CD4-positive, alpha-beta T cell treated with Interferon gamma for 1 hour (primary cell): ENCODE data around the gene TMEM150C.

ENCODE experiments used
- DNase-seq: peaks from one replicate; pipeline ENCODE4 v3.0.0-alpha.2; 2020

TMEM150C gene

GRCh38 chr4:82561786-82562563 is at the start of gene TMEM150C:
Gene TMEM150C (minus strand): TSS chr4:82561988. CDS start chr4:82504657, 57,331 bp downstream.
- no peak for DNase-seq

- DNase-seq = no peak
These were observed 49.7 kb upstream of the TMEM150C start for GRCh38 chr4:82611527-82611926.

GRCh38 chr4:82610041-82610440 is 48.3 kb upstream of the TMEM150C start:
- DNase-seq = no peak

GRCh38 chr4:82606622-82607021 is 44.8 kb upstream of the TMEM150C start:
- DNase-seq = no peak

GRCh38 chr4:82604522-82604921 is 42.7 kb upstream of the TMEM150C start:
- DNase-seq = no peak

- DNase-seq = no peak
These were observed 39.6 kb upstream of the TMEM150C start for GRCh38 chr4:82601242-82602015.

GRCh38 chr4:82599336-82599735 is 37.5 kb upstream of the TMEM150C start:
- DNase-seq = no peak

GRCh38 chr4:82594456-82594855 is 32.7 kb upstream of the TMEM150C start:
- no peak for DNase-seq

- DNase-seq = no peak
These were observed 31.6 kb upstream of the TMEM150C start for GRCh38 chr4:82593411-82593810.

- DNase-seq = no peak
These were observed 30.9 kb upstream of the TMEM150C start for GRCh38 chr4:82592639-82593038.

- no peak for DNase-seq
These were observed 29.8 kb upstream of the TMEM150C start for GRCh38 chr4:82591592-82591991.

- DNase-seq = no peak
These were observed 28.0 kb upstream of the TMEM150C start for GRCh38 chr4:82589756-82590155.

- DNase-seq = no peak
These were observed 27.0 kb upstream of the TMEM150C start for GRCh38 chr4:82588771-82589270.

- no peak for DNase-seq
These were observed 26.2 kb upstream of the TMEM150C start for GRCh38 chr4:82587826-82588540.

GRCh38 chr4:82585690-82586435 is 24.1 kb upstream of the TMEM150C start:
- no peak for DNase-seq

- DNase-seq = no peak
These were observed 23.1 kb upstream of the TMEM150C start for GRCh38 chr4:82584931-82585330.

GRCh38 chr4:82583897-82584587 is 22.3 kb upstream of the TMEM150C start:
- no peak for DNase-seq

GRCh38 chr4:82579932-82580331 is 18.1 kb upstream of the TMEM150C start:
- DNase-seq = no peak

GRCh38 chr4:82578935-82579334 is 17.1 kb upstream of the TMEM150C start:
- DNase-seq = no peak

- no peak for DNase-seq
These were observed 15.7 kb upstream of the TMEM150C start for GRCh38 chr4:82577451-82577850.

GRCh38 chr4:82569727-82570126 is 7.9 kb upstream of the TMEM150C start:
- DNase-seq = no peak

GRCh38 chr4:82569076-82569475 is 7.3 kb upstream of the TMEM150C start:
- DNase-seq = no peak
